ENCODE data around the gene SYNDIG1.

- TF ChIP-seq CTCF (IDR thresholded peaks at IDR 0.05) (no peak), EP300 (IDR thresholded peaks at IDR 0.05) (no peak), POLR2A (IDR thresholded peaks at IDR 0.05) (no peak)
Measured at GRCh38 chr20:24663496-24663895, 194.1 kb downstream of the SYNDIG1 start.

All from tibial nerve (tissue), 4 donors.